Activated CD4-positive, alpha-beta T cell treated with anti-CD3 and anti-CD28 coated beads for 36 hours (primary cell): ENCODE data around the gene SERPINB13. TPM values are rescaled to one million over a fixed set of nuclear protein-coding genes. Genes with fewer than 3 reads are reported as not detected.

ENCODE experiments used
- ATAC-seq: fragments of 200-7000 bp; cut with Tn5 transposase; one replicate; pipeline ENCODE4 v1.10.0; 2021; ENCODE audit warnings: mild to moderate bottlenecking, moderate library complexity
- CTCF ChIA-PET: fragments of 350-600 bp; sonication (Branson Sonifier 250); formaldehyde crosslinking; loops from one replicate; lab custom pipeline; 2021; ENCODE audit warnings: antibody characterized with exemption; lab: Charles Lee
- POLR2A ChIA-PET: fragments of 350-600 bp; sonication (Branson Sonifier 250); formaldehyde crosslinking; loops from one replicate; lab custom pipeline; 2021; ENCODE audit warnings: antibody characterized with exemption, inconsistent platforms; lab: Charles Lee
- DNase-seq: peaks from one replicate; pipeline ENCODE4 v3.0.0-alpha.2; 2020
- H3K27ac Mint-ChIP-seq: one replicate; pipeline ENCODE4 v1.8.0; 2021; ENCODE audit warnings: mixed read lengths
- H3K27me3 Mint-ChIP-seq: one replicate; pipeline ENCODE4 v1.8.0; 2021; ENCODE audit warnings: mixed read lengths
- H3K36me3 Mint-ChIP-seq: one replicate; pipeline ENCODE4 v1.8.0; 2021; ENCODE audit warnings: low read depth, mixed read lengths
- H3K4me1 Mint-ChIP-seq: one replicate; pipeline ENCODE4 v1.8.0; 2021; ENCODE audit warnings: mixed read lengths
- H3K4me3 Mint-ChIP-seq: one replicate; pipeline ENCODE4 v1.8.0; 2021; ENCODE audit warnings: mild to moderate bottlenecking, moderate library complexity, mixed read lengths
- H3K9me3 Mint-ChIP-seq: one replicate; pipeline ENCODE4 v1.8.0; 2021; ENCODE audit warnings: low read depth, mixed read lengths
- intact Hi-C, 2 experiments: fragments of 100-400 bp; cut with DNase I in 1 of 2; cut with micrococcal nuclease in 1 of 2; formaldehyde crosslinking; loops; one replicate each; pipeline versions ENCODE4 v1.14.2 to v1.15.1; 2022 to 2024; cut with DNase I, micrococcal nuclease
- total RNA-seq, 2 experiments: library from RNA; stranded (reverse); gene quantifications; one replicate each; pipeline ENCODE4 v1.2.3, GENCODE V29; 2021

The SERPINB13 gene
- total RNA-seq, 2 experiments from 2014 or later: not detected

DNA sequence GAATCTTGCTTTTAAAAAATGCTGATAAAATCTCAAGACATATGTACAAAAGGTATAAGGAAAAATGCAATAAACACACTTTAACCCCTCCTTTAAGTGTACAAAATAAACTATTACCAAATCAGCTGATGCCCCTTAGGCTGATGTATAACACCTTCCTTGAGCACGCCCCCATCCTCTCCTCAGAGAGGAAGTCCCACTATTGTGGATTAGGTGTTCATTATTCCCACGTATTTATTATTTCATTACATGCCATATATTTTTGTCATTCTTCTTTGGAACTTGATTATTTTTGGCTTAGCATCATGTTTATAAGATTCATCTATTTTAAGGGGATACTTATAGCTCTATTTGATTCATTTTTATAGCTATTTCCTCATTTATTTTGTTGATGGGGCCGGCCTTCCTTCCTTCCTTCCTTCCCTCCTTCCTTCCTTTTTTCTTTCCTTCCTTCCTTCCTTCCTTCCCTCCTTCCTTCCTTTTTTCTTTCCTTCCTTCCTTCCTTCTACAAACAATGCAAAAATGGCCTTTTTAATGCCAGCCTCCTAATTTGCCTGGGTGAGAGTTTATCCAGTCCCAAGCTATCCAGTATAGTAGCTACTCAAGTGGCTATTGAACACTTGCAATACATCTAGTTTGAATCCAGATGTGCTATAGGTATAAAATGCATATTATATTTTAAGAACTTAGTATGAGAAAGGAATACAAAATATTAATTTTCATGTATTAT, 4.0 kb downstream of the SERPINB13 start:
- POLR2A ChIA-PET: interaction anchor here (0.6 kb wide), 1 partner anchor 124 kb away, joined by 3 read pairs; no protein-coding TSS in a partner anchor

DNA sequence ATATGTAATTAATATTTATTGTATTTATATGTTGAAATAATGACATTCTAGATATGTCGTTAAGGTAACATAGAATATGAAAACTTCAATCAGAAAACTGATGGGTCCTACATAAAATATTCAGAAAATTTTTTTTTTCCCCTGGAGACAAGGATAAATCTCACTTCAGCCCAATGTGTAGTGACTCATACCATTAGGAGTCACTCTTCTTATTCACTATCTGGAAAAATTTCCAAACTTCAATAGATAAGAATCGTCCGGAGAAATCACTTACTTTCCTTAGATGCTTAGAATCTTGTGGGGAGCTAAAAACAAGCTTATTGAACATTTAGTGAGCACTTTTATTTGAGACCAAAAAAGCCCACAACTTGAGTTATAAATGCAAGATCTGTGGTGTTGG, 4.6 kb downstream of the SERPINB13 start:
- ChIA-PET CTCF (no interaction called here), POLR2A (interaction anchor here (0.6 kb wide), 1 partner anchor 125 kb away, joined by 3 read pairs; no protein-coding TSS in a partner anchor)
- Mint-ChIP-seq H3K27me3 (peaks cover 2% of the 10 kb centered on the region), H3K4me3 (no peak overlapping the region), H3K27ac (no peak overlapping the region), H3K9me3 (no peaks in the 10 kb centered on the region), H3K4me1 (no peaks in the 10 kb centered on the region), H3K36me3 (no peaks in the 10 kb centered on the region)
- ATAC-seq: no peak
- no peak for DNase-seq
- intact Hi-C loops: loop anchor here in 1 of 2 experiments (1.0 kb wide), 1 partner anchor 31 kb away; no protein-coding TSS in a partner anchor

More for the DNA sequence above, 4.0 kb downstream of the SERPINB13 start:
- no peak for DNase-seq
- Mint-ChIP-seq H3K36me3 (no peaks in the 10 kb centered on the region), H3K27me3 (peaks cover 2% of the 10 kb centered on the region), H3K27ac (no peak overlapping the region), H3K4me3 (no peak overlapping the region), H3K9me3 (no peaks in the 10 kb centered on the region), H3K4me1 (no peaks in the 10 kb centered on the region)
- CTCF ChIA-PET: no interaction called here
- intact Hi-C loops: loop anchor here in 1 of 2 experiments (1.0 kb wide), 1 partner anchor 31 kb away; no protein-coding TSS in a partner anchor
- ATAC-seq: no peak

DNA sequence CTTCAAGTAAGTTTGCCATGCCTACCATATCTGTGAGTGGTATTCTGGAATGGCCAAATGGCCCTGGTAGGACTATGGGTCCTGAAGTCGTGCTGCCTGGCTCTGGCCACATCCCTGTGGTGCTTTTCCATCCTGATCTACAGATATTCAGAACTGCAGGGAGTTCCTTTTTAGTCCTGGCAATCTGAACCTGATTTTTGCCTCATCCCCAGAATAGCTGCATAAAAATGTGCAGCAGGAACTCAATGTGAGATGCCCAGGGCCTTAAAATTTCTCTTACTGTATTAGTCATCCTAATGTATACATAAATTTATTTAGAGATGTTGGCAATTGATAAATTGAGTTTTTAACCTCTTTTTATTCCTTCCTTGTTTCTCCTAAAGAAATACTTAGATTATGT, 5.3 kb downstream of the SERPINB13 start:
- no peaks in the 10 kb centered on the region for H3K36me3 Mint-ChIP-seq
- no peaks in the 10 kb centered on the region for H3K4me1 Mint-ChIP-seq
- no peak overlapping the region for H3K4me3 Mint-ChIP-seq
- ATAC-seq (no peak), DNase-seq (no peak)
- intact Hi-C loops: no loop called here
- peaks cover 2% of the 10 kb centered on the region for H3K27me3 Mint-ChIP-seq
- H3K27ac Mint-ChIP-seq: no peak overlapping the region
- ChIA-PET CTCF (no interaction called here), POLR2A (no interaction called here)
- H3K9me3 Mint-ChIP-seq: no peaks in the 10 kb centered on the region

DNA sequence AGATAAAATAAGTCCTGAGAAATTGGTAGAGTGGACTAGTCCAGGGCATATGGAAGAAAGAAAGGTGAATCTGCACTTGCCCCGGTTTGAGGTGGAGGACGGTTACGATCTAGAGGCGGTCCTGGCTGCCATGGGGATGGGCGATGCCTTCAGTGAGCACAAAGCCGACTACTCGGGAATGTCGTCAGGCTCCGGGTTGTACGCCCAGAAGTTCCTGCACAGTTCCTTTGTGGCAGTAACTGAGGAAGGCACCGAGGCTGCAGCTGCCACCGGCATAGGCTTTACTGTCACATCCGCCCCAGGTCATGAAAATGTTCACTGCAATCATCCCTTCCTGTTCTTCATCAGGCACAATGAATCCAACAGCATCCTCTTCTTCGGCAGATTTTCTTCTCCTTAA, 9.8 kb downstream of the SERPINB13 start:
- H3K9me3 Mint-ChIP-seq: peaks cover 2% of the 10 kb centered on the region
- peaks cover 2% of the 10 kb centered on the region for H3K27me3 Mint-ChIP-seq
- DNase-seq (no peak), ATAC-seq (no peak)
- no peaks in the 10 kb centered on the region for H3K4me1 Mint-ChIP-seq
- no peak overlapping the region for H3K27ac Mint-ChIP-seq
- CTCF ChIA-PET: no interaction called here
- H3K36me3 Mint-ChIP-seq: no peaks in the 10 kb centered on the region
- intact Hi-C loops: no loop called here
- POLR2A ChIA-PET: no interaction called here
- no peak overlapping the region for H3K4me3 Mint-ChIP-seq

DNA sequence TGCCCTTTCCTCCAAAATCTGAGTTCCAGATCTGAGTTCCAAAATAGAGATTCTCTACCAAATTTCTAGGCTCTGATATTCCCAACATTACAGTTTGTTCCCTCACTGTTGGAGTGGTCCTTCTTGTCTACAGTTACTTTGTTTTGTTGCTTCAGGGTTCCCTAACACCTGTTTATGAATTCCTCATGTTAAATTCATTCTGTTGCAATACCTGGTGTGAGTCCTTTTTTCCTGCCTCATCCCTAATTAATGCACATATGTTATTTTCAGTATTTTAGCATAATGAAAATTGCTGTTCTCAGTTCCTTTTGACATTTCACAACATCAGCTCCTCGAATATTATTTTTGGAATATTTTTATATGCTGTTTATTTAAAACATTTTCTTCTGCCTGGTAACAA, 16.2 kb downstream of the SERPINB13 start:
- no peak for ATAC-seq
- intact Hi-C loops: no loop called here
- H3K36me3 Mint-ChIP-seq: no peaks in the 10 kb centered on the region
- no peak overlapping the region for H3K27ac Mint-ChIP-seq
- H3K27me3 Mint-ChIP-seq: peaks cover 2% of the 10 kb centered on the region
- ChIA-PET CTCF (no interaction called here), POLR2A (no interaction called here)
- H3K4me3 Mint-ChIP-seq: no peak overlapping the region
- no peak for DNase-seq
- H3K4me1 Mint-ChIP-seq: no peaks in the 10 kb centered on the region
- peaks cover 2% of the 10 kb centered on the region for H3K9me3 Mint-ChIP-seq

DNA sequence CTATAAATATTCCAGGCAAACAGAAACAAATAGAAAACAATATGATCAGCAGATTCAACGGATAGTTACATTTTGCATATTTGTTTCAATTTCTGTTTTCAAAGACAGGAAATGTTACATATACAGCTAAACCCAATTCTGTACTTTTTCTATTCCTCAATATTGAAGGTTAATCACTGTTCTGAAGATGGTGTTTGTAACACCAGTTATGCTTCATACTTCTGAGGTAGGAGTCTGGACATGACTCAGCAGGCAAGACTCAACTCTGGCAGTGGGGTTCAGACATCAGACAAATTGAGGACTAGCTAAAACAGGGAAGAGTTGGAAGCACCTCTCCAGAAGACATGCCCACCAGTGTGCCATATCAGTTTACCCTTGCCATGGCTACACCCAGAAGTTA, 16.6 kb downstream of the SERPINB13 start:
- CTCF ChIA-PET: interaction anchor here (0.7 kb wide), 1 partner anchor 26 kb away, joined by 3 read pairs; no protein-coding TSS in a partner anchor

DNA sequence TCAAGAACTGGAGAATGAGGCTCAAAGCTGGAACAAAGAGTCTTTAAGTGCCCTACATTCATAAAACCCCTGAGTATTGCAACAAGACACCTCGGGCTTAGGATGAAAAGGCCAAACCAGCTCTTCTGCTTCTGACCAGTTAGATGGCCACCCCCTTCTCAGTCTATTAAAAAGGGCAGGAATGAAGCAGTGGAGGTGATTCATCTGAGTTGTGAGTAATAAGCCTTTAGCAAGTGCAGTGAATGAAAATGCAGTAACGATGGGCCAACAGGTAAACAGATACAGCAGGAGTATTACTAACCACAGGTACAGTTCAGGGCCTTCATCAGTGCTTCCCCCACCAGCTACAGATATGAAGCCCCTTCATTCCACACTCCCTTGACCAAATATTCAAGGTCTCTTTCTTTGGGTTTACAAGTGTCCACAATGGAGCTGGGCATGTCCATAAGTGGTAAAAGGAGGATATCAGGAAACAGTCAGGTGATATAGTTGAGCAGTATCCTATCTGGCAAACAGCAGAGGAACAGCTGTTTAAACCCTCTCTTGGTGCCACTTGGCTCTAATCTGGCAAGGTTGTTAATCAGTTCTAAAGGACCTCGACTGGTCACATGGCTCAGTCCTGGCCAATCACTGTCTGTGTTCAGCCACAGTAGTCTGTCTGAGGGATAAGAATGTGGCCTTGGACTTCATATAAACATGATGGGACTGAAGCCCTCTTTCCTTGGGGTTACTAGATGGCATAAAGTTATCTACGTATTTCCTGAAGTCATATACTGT, 17.8 kb downstream of the SERPINB13 start:
- no peak overlapping the region for H3K27ac Mint-ChIP-seq
- peaks cover 2% of the 10 kb centered on the region for H3K27me3 Mint-ChIP-seq
- no peak overlapping the region for H3K4me3 Mint-ChIP-seq
- DNase-seq (no peak), ATAC-seq (no peak)
- intact Hi-C loops: no loop called here
- ChIA-PET CTCF (interaction anchor here (0.6 kb wide), 1 partner anchor 27 kb away, joined by 3 read pairs; no protein-coding TSS in a partner anchor), POLR2A (no interaction called here)
- H3K9me3 Mint-ChIP-seq: peaks cover 2% of the 10 kb centered on the region
- H3K36me3 Mint-ChIP-seq: no peaks in the 10 kb centered on the region
- H3K4me1 Mint-ChIP-seq: no peaks in the 10 kb centered on the region

More for the DNA sequence above, 16.6 kb downstream of the SERPINB13 start:
- intact Hi-C loops: no loop called here
- H3K36me3 Mint-ChIP-seq: no peaks in the 10 kb centered on the region
- POLR2A ChIA-PET: no interaction called here
- H3K4me3 Mint-ChIP-seq: no peak overlapping the region
- H3K4me1 Mint-ChIP-seq: no peaks in the 10 kb centered on the region
- peaks cover 2% of the 10 kb centered on the region for H3K27me3 Mint-ChIP-seq
- H3K27ac Mint-ChIP-seq: no peak overlapping the region
- DNase-seq: no peak
- peaks cover 2% of the 10 kb centered on the region for H3K9me3 Mint-ChIP-seq
- ATAC-seq: no peak

DNA sequence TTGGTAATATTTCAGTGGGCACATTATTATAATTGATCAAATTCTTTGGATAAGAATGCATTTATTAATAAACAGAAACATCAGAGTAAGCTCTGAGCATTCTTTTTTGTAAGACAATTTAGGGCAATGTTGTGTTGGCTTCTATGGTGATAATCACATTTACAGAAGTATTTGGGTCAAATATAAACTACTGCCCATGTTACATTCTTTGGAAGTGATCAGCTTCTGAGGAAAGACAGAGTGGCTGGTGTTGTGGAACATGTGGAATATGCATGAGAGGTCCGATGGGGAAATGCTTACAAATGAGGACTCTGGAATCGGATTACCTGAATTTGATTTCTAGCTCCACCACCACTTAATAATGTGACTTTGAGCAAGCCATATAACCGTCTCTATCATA, 19.4 kb downstream of the SERPINB13 start:
- ATAC-seq: no peak
- Mint-ChIP-seq H3K27ac (no peak overlapping the region), H3K27me3 (peaks cover 7% of the 10 kb centered on the region), H3K9me3 (peaks cover 2% of the 10 kb centered on the region), H3K36me3 (no peaks in the 10 kb centered on the region), H3K4me3 (no peak overlapping the region), H3K4me1 (no peaks in the 10 kb centered on the region)
- intact Hi-C loops: no loop called here
- CTCF ChIA-PET: interaction anchor here (0.6 to 1.3 kb wide), 2 partner anchors 28 to 505 kb away, joined by 3 read pairs; no protein-coding TSS in a partner anchor
- POLR2A ChIA-PET: no interaction called here
- DNase-seq: no peak

DNA sequence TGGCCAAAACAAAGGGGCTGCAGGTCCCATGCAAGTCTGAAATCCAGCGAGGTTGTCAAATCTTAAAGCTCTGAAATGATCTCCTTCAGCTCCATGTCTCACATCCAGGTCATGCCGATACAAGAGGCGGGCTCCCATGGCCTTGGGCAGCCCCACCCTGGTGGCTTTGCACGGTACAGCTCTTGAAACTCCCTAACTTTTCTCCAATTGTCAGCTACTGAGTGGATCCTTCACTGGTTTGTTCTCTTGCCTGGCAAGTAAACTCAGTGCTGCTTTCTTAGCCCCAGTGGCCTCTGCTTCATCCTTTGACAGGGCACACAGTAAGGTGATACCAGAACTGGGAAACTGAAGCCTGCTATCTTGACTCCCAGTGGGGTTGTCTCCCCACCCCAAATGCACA, 26.3 kb downstream of the SERPINB13 start:
- Mint-ChIP-seq H3K4me1 (no peaks in the 10 kb centered on the region), H3K27ac (no peak overlapping the region), H3K27me3 (peaks cover 10% of the 10 kb centered on the region), H3K4me3 (no peak overlapping the region), H3K36me3 (no peaks in the 10 kb centered on the region), H3K9me3 (no peaks in the 10 kb centered on the region)
- intact Hi-C loops: no loop called here
- ChIA-PET POLR2A (no interaction called here), CTCF (interaction anchor here (0.6 kb wide), 1 partner anchor 133 kb away, joined by 3 read pairs; no protein-coding TSS in a partner anchor)
- DNase-seq: no peak
- ATAC-seq: no peak

DNA sequence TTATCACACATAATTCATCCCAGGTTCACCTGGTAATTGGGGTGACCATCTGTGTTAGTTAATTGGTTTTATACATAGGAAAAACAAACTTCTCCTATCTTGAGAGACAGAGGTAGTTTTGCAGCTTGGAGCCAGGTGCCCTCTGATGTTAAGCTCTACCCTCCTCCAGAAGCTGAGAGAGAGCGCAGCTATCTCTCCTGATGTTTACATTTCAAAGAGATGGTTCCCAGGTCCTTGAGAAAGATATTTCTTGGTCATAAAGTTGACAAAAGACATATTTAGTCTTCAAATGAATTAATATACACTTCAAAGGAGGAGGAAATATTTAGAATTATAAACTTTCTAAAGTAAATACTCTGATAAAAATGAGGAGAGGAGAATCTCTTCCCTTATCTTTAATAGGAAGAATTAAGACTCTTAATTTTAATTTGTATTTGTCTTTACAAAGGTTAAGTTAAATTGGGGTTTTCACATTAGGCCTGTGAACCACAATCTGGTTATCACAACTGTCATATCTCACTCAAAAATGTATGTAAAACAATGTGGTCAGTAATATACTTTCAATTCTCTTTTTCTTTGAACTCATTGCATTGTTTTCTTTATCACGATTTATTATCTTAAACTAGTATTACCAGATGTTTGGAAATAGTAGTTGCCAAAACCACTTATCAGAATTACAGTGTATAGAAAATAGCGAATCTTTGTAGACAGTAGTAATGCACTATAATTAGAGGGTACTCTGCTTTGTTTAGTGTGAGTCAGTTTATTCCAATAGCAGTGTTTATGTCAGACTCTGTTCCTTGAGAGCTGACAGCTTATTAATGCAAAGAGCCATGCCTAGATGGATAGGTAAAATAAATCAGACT, 30.1 kb downstream of the SERPINB13 start:
- Mint-ChIP-seq H3K9me3 (peaks cover 3% of the 10 kb centered on the region), H3K27me3 (peaks cover 5% of the 10 kb centered on the region), H3K4me3 (no peak overlapping the region), H3K36me3 (no peaks in the 10 kb centered on the region), H3K4me1 (no peaks in the 10 kb centered on the region), H3K27ac (no peak overlapping the region)
- DNase-seq (no peak), ATAC-seq (no peak)
- ChIA-PET POLR2A (no interaction called here), CTCF (no interaction called here)
- intact Hi-C loops: no loop called here

DNA sequence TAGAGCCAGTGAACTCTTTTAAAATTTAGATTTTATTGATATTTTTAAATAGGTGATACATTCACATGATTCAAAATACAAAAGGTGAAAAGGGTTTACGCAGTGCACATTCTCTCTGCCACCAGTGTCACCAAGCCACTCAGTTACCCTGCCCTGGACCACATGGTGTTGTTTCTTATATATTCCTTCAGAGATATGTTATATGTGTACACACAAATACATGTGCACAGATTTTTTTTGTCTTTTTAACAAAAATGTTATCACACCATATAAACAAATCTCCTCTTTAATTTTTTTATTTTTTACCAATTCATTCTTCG, 30.7 kb downstream of the SERPINB13 start:
- Mint-ChIP-seq H3K36me3 (no peaks in the 10 kb centered on the region), H3K9me3 (peaks cover 5% of the 10 kb centered on the region), H3K4me3 (no peak overlapping the region), H3K27ac (no peak overlapping the region), H3K4me1 (no peaks in the 10 kb centered on the region), H3K27me3 (peaks cover 7% of the 10 kb centered on the region)
- intact Hi-C loops: no loop called here
- CTCF ChIA-PET: no interaction called here
- no peak for DNase-seq
- ATAC-seq: no peak
- POLR2A ChIA-PET: no interaction called here
